ENCODE measurements around the gene CD59. TPM values are rescaled to one million over a fixed set of nuclear protein-coding genes. Genes with fewer than 3 reads are reported as not detected.

CD59 gene
- total RNA-seq, 4 donors from 2014 or later = 476 to 717 (median 695) TPM

DNA sequence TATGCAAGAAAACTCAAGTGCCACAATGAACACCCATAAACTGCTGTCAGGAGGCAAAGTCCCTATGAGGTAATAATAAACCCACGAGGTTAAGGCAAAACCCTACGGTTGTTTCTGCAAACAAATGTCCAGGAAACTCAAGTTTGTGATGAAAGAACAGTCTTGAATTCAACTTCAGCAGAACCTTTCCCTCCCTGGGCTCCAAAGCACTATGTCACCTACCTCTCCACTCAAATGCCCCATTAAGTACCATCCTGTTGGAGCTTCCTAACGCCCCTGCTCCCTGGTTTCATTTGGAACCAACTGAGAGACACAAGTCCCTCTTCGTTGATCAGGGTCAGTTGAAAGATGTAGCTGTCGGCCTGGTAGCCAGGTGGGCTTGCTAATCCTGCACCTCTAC lies 33.0 kb downstream of the CD59 start:
- H3K27me3 ChIP-seq = no peaks in the 10 kb centered on the region
- H3K4me1 ChIP-seq = peaks cover 70 to 78% of the 10 kb centered on the region in 2 donors
- H3K27ac ChIP-seq = peak overlapping the region; percentile 84 to 99 (median 85)
- no peaks in the 10 kb centered on the region for H3K9me3 ChIP-seq
- H3K36me3 ChIP-seq = no peaks in the 10 kb centered on the region
- ATAC-seq (no peak), DNase-seq (no peak)
- TF ChIP-seq POLR2A (IDR thresholded peaks at IDR 0.05) = no peak
- no peak overlapping the region for H3K4me3 ChIP-seq
- in situ Hi-C loops (cut with MboI; ENCODE audit: low sequenced_read_pairs in 4 of 4) (no loop called here), intact Hi-C loops (cut with DNase I; ENCODE audit: low total_unique reads) (loop anchor here (10.0 kb wide), 3 partner anchors 448 to 732 kb away; partner anchors contain the start of genes CAT and HIPK3)

DNA sequence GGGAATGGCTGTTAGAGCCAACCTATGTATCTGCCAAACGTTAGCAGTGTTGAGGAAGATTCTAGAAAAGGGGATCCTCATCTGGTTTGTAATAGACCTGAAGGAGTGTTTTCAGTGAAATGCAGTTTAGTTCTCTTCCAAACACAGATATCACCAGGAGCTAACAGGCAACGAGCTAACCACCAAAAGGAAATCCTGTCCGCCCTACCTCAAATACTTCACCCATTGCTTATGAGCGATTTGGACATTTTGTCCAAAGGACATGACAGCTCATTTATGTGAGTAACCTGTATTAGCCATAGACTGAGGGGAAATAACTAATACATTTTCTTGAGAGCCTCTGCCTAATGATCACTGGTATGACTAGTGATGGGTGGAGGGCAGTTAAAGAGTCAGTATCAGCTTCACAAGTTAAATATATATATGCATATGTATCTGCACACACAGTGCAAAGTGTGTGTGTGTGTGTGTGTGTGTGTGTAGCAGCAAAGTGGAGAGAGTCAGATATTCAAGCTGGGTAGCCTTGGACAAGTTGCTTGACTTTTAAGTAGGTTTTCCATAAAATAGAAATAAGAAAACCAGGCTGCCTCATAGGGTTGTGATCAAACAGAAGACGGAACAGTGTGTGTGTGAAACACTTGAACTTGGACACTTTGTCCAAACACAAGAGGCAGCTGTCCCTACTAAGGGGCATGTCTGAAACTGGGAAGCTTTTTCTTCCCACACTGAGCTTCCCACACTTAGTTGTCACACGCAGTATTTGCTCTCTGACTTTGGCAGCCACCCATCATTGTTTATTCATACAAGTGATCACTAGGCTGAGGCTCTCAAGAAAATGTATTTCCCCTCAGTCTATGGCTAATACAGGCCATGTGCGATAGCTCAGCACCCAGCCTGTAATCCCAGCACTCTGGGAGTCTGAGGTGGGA lies 34.7 kb downstream of the CD59 start:
- intact Hi-C loops (cut with DNase I; ENCODE audit: low total_unique reads) = loop anchor here (2.0 to 10.0 kb wide), 4 partner anchors 35 to 733 kb away; partner anchors contain the start of genes CAT, CD59 and HIPK3
- no peak for DNase-seq
- peak; percentile 13 to 23 for ATAC-seq

DNA sequence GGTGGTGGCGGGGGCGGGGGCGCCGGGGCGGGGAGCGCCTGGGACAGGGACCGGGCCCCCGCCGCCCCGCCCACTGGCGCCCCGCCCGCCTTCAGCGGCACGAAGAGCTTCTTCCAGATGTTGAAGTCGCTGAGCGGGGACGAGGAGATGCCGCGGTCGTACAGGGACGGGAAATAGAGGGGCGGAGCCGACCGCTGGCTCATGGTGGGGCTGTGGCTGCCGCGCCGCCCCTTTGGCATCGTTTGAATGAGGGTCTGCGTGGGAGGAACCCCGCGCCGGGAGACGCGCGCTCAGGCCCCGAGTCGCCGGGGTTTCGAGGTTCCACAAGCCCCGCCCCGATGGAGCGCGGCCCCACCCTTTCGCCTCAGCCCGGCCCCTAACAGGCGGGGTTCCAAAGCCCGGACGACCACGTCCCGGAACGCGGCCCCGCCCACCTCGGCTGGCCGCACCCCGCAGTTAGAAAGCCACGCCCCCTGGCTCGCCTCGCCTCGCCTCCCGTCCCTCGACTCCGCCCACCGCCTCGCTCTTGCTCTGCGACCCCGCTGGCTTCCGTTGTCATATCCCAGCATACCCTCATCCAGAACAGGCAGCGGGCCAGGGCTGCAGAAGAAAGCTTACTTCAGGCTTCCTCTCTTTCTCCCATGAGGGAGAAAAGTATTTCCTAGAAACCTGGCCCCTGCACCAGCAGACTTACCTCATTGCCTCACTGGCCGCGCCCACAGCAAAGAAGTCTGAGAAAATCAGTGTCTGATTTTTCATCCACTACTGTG lies 35.5 kb downstream of the CD59 start, which contains the start of gene C11orf91:
Gene C11orf91 (minus strand): TSS at position 325 of the 770 bp plus-strand sequence. CDS start 86 bp downstream, at position 239.
- peaks cover 46 to 63% of the 10 kb centered on the region in 2 donors for H3K4me1 ChIP-seq
- intact Hi-C loops (cut with DNase I; ENCODE audit: low total_unique reads) = loop anchor here (2.0 to 10.0 kb wide), 4 partner anchors 36 to 734 kb away; partner anchors contain the start of genes CAT, CD59 and HIPK3

More for the DNA sequence above, 34.7 kb downstream of the CD59 start:
- in situ Hi-C loops (cut with MboI; ENCODE audit: low sequenced_read_pairs in 4 of 4) = no loop called here
- Histone ChIP-seq H3K9me3 (no peaks in the 10 kb centered on the region), H3K36me3 (no peaks in the 10 kb centered on the region), H3K4me1 (peaks cover 55 to 66% of the 10 kb centered on the region in 2 donors), H3K27me3 (no peaks in the 10 kb centered on the region), H3K27ac (peak overlapping the region; percentile 84 to 99 (median 85)), H3K4me3 (peak overlapping the region; percentile 55 to 60 (median 59))
- no peak for TF ChIP-seq POLR2A (IDR thresholded peaks at IDR 0.05)
- TF ChIP-seq, protein P1, sequence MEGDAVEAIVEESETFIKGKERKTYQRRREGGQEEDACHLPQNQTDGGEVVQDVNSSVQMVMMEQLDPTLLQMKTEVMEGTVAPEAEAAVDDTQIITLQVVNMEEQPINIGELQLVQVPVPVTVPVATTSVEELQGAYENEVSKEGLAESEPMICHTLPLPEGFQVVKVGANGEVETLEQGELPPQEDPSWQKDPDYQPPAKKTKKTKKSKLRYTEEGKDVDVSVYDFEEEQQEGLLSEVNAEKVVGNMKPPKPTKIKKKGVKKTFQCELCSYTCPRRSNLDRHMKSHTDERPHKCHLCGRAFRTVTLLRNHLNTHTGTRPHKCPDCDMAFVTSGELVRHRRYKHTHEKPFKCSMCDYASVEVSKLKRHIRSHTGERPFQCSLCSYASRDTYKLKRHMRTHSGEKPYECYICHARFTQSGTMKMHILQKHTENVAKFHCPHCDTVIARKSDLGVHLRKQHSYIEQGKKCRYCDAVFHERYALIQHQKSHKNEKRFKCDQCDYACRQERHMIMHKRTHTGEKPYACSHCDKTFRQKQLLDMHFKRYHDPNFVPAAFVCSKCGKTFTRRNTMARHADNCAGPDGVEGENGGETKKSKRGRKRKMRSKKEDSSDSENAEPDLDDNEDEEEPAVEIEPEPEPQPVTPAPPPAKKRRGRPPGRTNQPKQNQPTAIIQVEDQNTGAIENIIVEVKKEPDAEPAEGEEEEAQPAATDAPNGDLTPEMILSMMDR (IDR thresholded peaks at IDR 0.05 in 4 of 5, conservative IDR thresholded peaks at IDR 0.05 in 1 of 5) = no peak

DNA sequence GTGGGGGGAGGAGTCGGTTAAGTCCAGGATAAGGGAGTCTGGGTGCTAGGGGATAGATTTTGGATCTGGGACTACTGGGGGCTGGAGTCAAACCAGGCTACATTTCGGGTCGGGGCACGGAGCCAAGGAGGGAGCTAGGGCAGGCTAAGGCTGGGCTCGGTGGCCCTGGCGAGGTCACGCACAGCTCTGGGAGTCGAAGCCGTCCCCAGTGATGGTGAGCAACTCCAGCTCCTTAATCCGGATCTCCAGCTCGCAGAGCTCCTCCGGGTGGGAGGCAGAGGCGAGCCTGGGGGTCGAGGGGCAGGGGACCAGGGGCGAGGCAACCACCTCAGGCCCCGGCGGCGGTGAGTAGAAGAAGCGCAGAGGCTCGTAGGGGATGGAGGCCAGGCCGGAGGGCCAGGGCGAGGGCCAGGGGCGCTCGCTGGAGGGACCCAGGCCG lies 36.1 kb downstream of the CD59 start:
- no peak for ATAC-seq
- in situ Hi-C loops (cut with MboI; ENCODE audit: low sequenced_read_pairs in 4 of 4) = no loop called here
- intact Hi-C loops (cut with DNase I; ENCODE audit: low total_unique reads) = loop anchor here (2.0 to 10.0 kb wide), 4 partner anchors 37 to 735 kb away; partner anchors contain the start of genes CAT, CD59 and HIPK3
- Histone ChIP-seq H3K9me3 (no peaks in the 10 kb centered on the region), H3K4me1 (peaks cover 45 to 63% of the 10 kb centered on the region in 2 donors), H3K4me3 (peak overlapping the region; percentile 55 to 60 (median 59)), H3K27me3 (no peaks in the 10 kb centered on the region), H3K27ac (peak overlapping the region; percentile 84 to 99 (median 85)), H3K36me3 (no peaks in the 10 kb centered on the region)
- TF ChIP-seq POLR2A (IDR thresholded peaks at IDR 0.05) = no peak
- TF ChIP-seq, protein P1 (IDR thresholded peaks at IDR 0.05 in 4 of 5, conservative IDR thresholded peaks at IDR 0.05 in 1 of 5) = no peak
- no peak for DNase-seq

More for the DNA sequence above, 35.5 kb downstream of the CD59 start, which contains the start of gene C11orf91:
- Histone ChIP-seq H3K9me3 (no peaks in the 10 kb centered on the region), H3K36me3 (no peaks in the 10 kb centered on the region), H3K27me3 (no peaks in the 10 kb centered on the region), H3K27ac (peak within 1 kb of the TSS; percentile 84 to 99 (median 85)), H3K4me3 (peak within 1 kb of the TSS; percentile 55 to 60 (median 59))
- ATAC-seq = peak; percentile 55 to 62
- TF ChIP-seq, protein P1 (IDR thresholded peaks at IDR 0.05 in 4 of 5, conservative IDR thresholded peaks at IDR 0.05 in 1 of 5) = no peak
- TF ChIP-seq POLR2A (IDR thresholded peaks at IDR 0.05) = peak; percentile 47 to 56
- DNase-seq = peak; percentile 89
- in situ Hi-C loops (cut with MboI; ENCODE audit: low sequenced_read_pairs in 4 of 4) = no loop called here
